NCI-H1930 (cell line): Measurements from ENCODE around the gene ANKDD1B.
"Not testable (repeated sequence)": the region's sequence is repeated elsewhere in the genome, so short reads cannot be mapped to it uniquely, and the experiment has no call there.

ENCODE experiments used
- DNase-seq, 2 experiments: peaks; one replicate each; lab custom pipeline; 2025; lab: John Stamatoyannopoulos, UW

ANKDD1B gene

DNA sequence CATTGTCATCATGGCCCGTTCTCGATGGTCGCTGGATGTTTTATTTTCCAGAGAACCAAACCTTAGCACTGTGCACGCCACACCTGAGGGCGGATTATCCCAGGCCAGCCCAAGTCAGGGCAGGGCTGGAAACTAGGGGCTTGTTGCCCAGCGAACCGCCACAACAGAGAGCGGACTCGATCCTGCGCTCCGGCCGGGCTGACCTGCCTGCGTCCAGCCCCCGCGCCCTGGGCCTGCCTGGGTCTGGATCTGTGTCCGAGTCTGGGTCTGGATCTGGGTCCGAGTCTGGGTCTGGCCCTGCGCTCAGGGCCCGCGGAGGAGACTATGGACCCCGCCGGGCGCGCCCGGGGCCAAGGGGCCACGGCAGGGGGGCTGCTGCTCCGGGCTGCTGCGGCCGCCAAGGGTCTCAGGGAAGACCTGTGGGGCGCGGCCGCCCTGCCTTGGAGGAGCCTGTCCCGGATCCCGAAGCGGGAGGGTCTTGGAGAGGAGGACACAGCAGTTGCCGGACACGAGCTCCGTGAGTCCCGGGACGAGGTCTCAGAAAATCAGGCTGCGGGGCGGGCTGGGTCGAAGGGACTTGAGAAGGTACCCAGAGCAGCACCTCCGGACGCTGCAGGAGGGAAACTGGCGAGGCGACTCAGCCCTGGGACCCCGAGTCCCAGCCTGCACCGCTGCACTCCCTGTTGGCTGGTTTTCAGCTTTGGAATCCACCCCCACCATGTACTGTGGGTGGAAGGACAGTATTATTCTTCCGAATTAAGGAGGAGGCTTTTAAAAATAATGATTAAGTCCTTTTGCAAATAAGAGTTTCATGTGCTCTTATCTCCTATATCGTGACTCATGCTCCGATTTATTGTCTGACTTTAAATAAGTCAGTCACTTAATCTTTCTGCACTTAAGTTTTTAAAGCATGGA lies at the start of gene ANKDD1B:
Gene ANKDD1B (plus strand): TSS at position 143 of the 915 bp plus-strand sequence. CDS start 182 bp downstream, at position 325.
- DNase-seq = no peak

GRCh38 chr5:75565991-75566709 lies 45.1 kb upstream of the ANKDD1B start:
- DNase-seq = not testable (repeated sequence)

GRCh38 chr5:75566710-75567309 lies 44.4 kb upstream of the ANKDD1B start:
- DNase-seq = no peak

GRCh38 chr5:75567710-75568109 lies 43.5 kb upstream of the ANKDD1B start:
- no peak for DNase-seq

- no peak for DNase-seq
Observed at GRCh38 chr5:75568202-75568601, 43.1 kb upstream of the ANKDD1B start.

DNA sequence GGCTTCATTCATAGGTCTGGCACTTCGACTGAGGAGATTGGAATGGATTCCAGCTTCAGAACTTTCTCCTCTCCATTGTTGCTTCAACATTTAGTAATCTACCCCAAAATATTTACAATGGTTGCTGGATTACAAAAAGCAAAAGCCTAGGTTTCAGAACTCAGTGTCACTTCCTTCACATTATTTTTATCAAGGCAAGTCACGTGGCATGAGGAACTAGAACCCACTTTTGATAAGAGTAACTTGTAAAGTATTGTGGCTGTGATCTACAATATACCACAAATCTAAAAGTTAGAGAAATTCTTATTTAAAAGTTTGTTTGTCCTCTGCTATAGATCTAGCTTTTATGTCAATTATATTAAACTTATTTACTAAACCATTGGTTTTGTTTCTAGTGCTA lies 39.7 kb upstream of the ANKDD1B start:
- DNase-seq = no peak

DNA sequence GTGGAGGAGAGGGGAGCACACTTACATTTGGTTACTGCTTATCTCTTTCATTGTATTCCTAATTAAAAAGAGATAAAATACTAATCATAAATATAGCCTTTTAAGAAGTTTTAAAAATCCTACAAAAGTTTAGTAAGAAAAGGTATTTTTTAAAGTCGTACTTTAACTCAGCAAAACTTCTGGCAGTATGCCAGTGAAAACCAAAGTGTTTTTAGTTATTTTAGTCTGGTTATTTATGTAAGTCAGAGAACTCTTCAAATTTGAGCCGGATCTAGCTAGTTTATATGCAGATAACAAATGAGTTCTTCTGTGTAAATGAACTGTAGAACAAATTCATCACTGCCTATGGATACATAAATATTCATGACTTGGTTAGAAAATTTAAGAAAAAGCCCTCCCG lies 36.5 kb upstream of the ANKDD1B start:
- DNase-seq = no peak

- not testable (repeated sequence) for DNase-seq
Observed at GRCh38 chr5:75578280-75578679, 33.0 kb upstream of the ANKDD1B start.

- no peak for DNase-seq
Observed at GRCh38 chr5:75584641-75585040, 26.6 kb upstream of the ANKDD1B start.

GRCh38 chr5:75588666-75589065 lies 22.6 kb upstream of the ANKDD1B start:
- DNase-seq = no peak

DNA sequence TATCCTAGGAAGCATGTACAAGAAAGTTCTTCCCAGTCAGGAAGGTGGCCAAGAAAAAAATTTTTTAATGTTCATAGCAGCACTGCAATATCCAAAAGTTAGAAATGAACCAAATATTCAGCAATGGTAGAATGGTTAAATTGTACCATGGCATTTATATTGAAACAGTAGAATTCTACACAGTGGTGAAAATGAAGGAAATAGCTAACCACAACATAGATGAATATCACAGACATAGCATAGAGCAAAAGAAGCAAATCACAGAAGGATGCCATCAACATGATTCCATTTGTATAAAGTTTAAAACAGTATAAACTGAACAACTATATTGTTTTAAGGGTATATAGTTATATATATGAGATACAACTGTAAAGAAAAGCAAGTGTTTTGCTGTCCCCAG lies 10.7 kb upstream of the ANKDD1B start:
- no peak for DNase-seq

DNA sequence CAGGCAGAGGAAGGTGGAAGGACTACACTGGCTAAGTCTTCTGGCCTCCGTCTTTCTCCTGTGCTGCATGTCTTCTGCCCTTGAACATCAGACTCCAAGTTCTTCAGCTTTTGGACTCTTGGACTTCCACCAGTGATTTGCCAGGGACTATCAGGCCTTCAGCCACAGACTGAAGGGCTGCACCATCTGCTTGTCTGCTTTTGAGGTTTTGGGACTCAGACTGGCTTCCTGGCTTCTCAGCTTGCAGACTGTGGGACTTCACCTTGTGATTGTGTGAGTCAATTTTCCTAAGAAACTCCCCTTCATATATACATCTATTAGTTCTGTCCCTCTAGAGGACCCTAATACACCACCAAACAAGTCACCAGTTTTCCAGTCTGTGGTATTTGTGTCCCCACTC lies 9.7 kb upstream of the ANKDD1B start:
- DNase-seq = no peak

- DNase-seq = no peak
Observed at GRCh38 chr5:75601996-75602395, 9.3 kb upstream of the ANKDD1B start.

GRCh38 chr5:75603371-75603770 lies 7.9 kb upstream of the ANKDD1B start:
- no peak for DNase-seq

- DNase-seq = no peak
Observed at GRCh38 chr5:75603821-75604220, 7.4 kb upstream of the ANKDD1B start.

- DNase-seq = not testable (repeated sequence)
Observed at GRCh38 chr5:75607341-75607740, 3.9 kb upstream of the ANKDD1B start.

DNA sequence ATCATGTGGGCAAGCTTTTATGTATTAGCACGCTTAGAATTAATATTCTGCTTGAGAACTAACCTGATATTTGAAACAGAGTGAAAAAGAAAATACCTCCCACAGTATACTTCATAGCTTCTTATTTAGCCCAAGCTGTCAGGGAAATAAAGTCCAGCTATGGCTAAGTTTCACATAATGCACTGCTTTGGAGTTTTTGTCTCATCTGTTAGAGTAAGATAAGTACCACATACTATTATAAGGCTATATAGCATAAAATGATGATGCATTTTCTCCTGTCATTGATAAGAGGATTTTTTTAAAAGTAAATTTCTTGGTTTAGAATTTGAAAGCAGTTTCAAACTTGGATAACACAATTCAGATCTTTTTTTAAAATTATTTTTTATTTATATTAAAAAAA lies 2.4 kb upstream of the ANKDD1B start:
- DNase-seq = no peak

- no peak for DNase-seq
Observed at GRCh38 chr5:75610201-75610600, 1.1 kb upstream of the ANKDD1B start.

DNA sequence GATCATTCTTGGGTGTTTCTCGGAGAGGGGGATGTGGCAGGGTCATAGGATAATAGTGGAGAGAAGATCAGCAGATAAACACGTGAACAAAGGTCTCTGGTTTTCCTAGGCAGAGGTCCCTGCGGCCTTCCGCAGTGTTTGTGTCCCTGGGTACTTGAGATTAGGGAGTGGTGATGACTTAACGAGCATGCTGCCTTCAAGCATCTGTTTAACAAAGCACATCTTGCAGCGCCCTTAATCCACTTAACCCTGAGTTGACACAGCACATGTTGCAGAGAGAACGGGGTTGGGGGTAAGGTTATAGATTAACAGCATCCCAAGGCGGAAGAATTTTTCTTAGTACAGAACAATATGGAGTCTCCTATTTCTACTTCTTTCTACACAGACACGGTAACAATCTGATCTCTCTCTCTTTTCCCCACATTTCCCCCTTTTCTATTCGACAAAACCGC lies 368 bp upstream of the ANKDD1B start:
- DNase-seq = not testable (repeated sequence)

DNA sequence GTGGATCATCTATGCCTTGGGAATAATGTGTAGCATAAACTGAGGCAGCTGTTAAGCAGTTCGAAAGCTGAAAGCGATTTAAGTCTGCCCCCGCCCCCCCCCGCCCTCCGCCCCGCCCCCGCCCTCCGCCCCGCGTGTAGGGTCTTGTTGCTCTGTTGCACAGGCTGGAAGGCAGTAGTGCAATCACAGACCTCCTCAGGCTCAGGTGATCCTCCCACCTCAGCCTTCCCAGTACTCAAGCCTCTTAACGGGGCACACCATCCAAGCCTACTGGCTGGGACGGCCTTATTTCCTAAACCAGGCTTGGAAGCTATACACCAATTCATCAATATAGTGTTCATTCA lies 945 bp downstream of the ANKDD1B start:
- DNase-seq = no peak

GRCh38 chr5:75612901-75613300 lies 1.6 kb downstream of the ANKDD1B start:
- no peak for DNase-seq

GRCh38 chr5:75614176-75614575 lies 2.9 kb downstream of the ANKDD1B start:
- DNase-seq = no peak

DNA sequence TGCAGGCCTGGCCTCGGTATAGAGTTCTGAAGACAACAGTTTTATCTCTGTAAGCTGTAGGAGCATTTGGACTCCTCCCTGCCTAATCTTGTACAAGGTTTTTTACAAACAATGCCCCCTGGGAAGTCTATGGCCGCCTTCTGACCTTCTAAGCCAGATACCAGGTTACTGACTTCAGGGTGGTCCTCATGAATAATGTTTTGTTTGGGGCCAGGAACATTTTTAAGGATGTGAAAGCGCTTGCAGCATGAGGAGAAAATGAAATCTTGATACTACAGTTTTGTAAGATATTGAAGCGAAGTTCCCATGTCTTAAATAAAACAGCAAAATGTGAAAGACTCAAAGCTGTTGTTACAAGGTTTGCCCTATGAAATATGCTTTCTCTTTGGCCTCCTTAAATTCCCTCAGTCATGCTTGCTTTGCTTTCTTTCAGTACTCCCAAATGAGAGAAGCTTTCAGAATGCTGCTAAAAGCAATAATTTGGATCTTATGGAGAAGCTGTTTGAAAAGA lies 5.2 kb downstream of the ANKDD1B start:
- no peak for DNase-seq
